Kidney (tissue), 14 donors: ENCODE measurements around the gene SWAP70. TPM values are rescaled to one million over a fixed set of nuclear protein-coding genes. Genes with fewer than 3 reads are reported as not detected.

Experiments
- DNase-seq, 5 donors: peaks; one replicate each; pipeline ENCODE4 v3.0.0-alpha.2; 2013 to 2020
- FAIRE-seq: peaks from 2 replicates; lab custom pipeline; 2012; peaks lifted over from hg19 to GRCh38; lab: Jason Lieb, UNC
- H3K27ac ChIP-seq, 2 donors: one replicate each; pipeline ENCODE4 v1.7.0; 2013; ENCODE audit warnings: low read depth in 2 of 2, low read length in 2 of 2, inconsistent platforms in 1 of 2
- H3K27me3 ChIP-seq: one replicate; pipeline ENCODE4 v1.7.1; 2013; ENCODE audit warnings: low read length, inconsistent platforms; ENCODE audit not compliant: control insufficient read depth, insufficient read depth
- H3K36me3 ChIP-seq, 3 donors: one replicate each; pipeline versions ENCODE4 v1.7.0 to v1.7.1; 2013; ENCODE audit warnings: low read length in 3 of 3, control low read depth in 1 of 3, inconsistent platforms in 1 of 3; ENCODE audit not compliant: insufficient read depth in 3 of 3, control insufficient read depth in 2 of 3
- H3K4me1 ChIP-seq, 3 donors: one replicate each; pipeline versions ENCODE4 v1.7.0 to v1.7.1; 2013; ENCODE audit warnings: low read length in 3 of 3, inconsistent platforms in 1 of 3, low read depth in 1 of 3; ENCODE audit not compliant: control insufficient read depth in 2 of 3, insufficient read depth in 2 of 3
- H3K4me3 ChIP-seq, 3 donors: one replicate each; pipeline versions ENCODE4 v1.7.0 to v1.8.1; 2013; ENCODE audit warnings: low read length in 3 of 3, control low read depth in 1 of 3, inconsistent platforms in 1 of 3
- H3K9ac ChIP-seq, 3 donors: one replicate each; pipeline versions ENCODE4 v1.7.0 to v1.7.1; 2013; ENCODE audit warnings: low read length in 3 of 3, control low read depth in 1 of 3, inconsistent platforms in 1 of 3
- H3K9me3 ChIP-seq, 3 donors: one replicate each; pipeline versions ENCODE4 v1.7.0 to v1.7.1; 2013; ENCODE audit warnings: low read length in 3 of 3, control low read depth in 1 of 3, inconsistent platforms in 1 of 3; ENCODE audit not compliant: control insufficient read depth in 2 of 3, insufficient read depth in 1 of 3
- intact Hi-C: fragments of 100-400 bp; cut with DNase I; formaldehyde crosslinking; loops from one replicate; pipeline ENCODE4 v1.11.1; 2022
- polyA plus RNA-seq: library from polyadenylated mRNA; stranded (reverse); fragments of 350-450 nt; fragmentation: Illumina TruSeq; extraction: RNeasy Lipid Tissue Mini Kit (QIAGEN cat#74804); gene quantifications from one replicate; pipeline ENCODE4 v1.2.3, GENCODE V29; 2014; ENCODE audit warnings: low read depth, low replicate concordance; ENCODE audit not compliant: insufficient read depth
- total RNA-seq: library from RNA; stranded (reverse); fragmentation: NEBNext Ultra II Directional; extraction: Animal tissue kit (Norgen Biotek cat#: 25700); gene quantifications from one replicate; pipeline ENCODE4 v1.2.1, GENCODE V29; 2021
- TF ChIP-seq, protein P1 (sequence below): IDR thresholded peaks from 3 replicates; pipeline ENCODE4 v1.5.1; 2012; ENCODE audit warnings: mild to moderate bottlenecking, moderate library complexity, borderline replicate concordance; ENCODE audit not compliant: insufficient read depth; ENCODE audit errors: extremely low read depth
- donor health status: control.
- donor health status: control.
- donor health status: control.
- donor health status: control.
- donor health status: control.
- donor health status: DM: yes; HTN: yes; CAD: no.
- donor health status: Normal renal cell carcinoma (clear cell type).

SWAP70 gene
- total and polyA plus RNA-seq, 2 donors from 2014 or later: 11.1 to 61.0 TPM

DNA sequence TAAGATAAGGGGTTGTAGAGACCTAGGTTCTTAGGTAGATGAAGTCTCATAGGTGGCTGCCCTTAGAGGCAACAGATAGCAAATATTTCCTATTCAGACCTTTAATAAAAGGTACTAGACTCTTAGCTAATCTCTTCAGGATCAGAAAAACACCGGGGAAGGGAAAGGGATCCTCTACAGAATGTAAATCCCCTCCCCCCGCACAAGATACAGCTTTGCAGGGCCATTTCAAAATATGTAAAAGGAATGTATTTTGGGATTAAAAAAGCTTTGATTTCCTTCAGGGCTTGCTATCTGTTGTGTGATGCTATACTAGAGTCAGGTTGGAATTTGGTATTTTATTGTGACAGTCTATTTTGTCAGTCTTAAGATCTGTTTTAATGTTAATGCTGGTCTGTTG, 113.2 kb downstream of the SWAP70 start:
- TF ChIP-seq, protein P1, sequence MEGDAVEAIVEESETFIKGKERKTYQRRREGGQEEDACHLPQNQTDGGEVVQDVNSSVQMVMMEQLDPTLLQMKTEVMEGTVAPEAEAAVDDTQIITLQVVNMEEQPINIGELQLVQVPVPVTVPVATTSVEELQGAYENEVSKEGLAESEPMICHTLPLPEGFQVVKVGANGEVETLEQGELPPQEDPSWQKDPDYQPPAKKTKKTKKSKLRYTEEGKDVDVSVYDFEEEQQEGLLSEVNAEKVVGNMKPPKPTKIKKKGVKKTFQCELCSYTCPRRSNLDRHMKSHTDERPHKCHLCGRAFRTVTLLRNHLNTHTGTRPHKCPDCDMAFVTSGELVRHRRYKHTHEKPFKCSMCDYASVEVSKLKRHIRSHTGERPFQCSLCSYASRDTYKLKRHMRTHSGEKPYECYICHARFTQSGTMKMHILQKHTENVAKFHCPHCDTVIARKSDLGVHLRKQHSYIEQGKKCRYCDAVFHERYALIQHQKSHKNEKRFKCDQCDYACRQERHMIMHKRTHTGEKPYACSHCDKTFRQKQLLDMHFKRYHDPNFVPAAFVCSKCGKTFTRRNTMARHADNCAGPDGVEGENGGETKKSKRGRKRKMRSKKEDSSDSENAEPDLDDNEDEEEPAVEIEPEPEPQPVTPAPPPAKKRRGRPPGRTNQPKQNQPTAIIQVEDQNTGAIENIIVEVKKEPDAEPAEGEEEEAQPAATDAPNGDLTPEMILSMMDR: no peak
- FAIRE-seq (no peak), DNase-seq (no peak)
- Histone ChIP-seq H3K9me3 (no peaks in the 10 kb centered on the region), H3K36me3 (peaks cover 8 to 22% (median 14%) of the 10 kb centered on the region in 3 donors), H3K27me3 (no peaks in the 10 kb centered on the region), H3K4me1 (peaks cover 0 to 7% (median 0%) of the 10 kb centered on the region in 3 donors), H3K4me3 (no peak overlapping the region), H3K27ac (no peak overlapping the region), H3K9ac (no peak overlapping the region)
- intact Hi-C loops: no loop called here

DNA sequence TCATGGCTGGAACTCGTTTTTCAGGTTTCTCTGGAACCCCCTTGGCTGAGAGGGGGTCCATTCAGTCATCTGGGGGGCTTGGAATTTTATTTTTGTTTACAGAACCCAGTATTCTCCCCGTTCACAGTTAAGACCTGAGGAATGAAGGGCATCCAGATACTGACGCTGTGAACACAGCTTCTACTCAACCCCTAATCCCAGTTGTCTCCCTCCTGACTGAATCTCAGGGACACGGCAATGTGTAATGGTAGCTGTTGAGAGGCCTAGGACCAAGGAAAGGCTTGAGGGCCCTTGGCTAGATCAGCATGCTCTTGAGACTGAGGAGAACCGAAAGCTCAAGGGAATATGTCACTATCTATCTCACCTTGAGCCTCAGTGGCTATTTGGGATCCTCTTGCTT, 113.6 kb downstream of the SWAP70 start:
- Histone ChIP-seq H3K9ac (no peak overlapping the region), H3K27me3 (no peaks in the 10 kb centered on the region), H3K4me1 (peaks cover 0 to 7% (median 0%) of the 10 kb centered on the region in 3 donors), H3K36me3 (peaks cover 8 to 22% (median 14%) of the 10 kb centered on the region in 3 donors), H3K9me3 (no peaks in the 10 kb centered on the region), H3K27ac (no peak overlapping the region), H3K4me3 (no peak overlapping the region)
- TF ChIP-seq, protein P1: no peak
- intact Hi-C loops: no loop called here
- DNase-seq (no peak), FAIRE-seq (no peak)

DNA sequence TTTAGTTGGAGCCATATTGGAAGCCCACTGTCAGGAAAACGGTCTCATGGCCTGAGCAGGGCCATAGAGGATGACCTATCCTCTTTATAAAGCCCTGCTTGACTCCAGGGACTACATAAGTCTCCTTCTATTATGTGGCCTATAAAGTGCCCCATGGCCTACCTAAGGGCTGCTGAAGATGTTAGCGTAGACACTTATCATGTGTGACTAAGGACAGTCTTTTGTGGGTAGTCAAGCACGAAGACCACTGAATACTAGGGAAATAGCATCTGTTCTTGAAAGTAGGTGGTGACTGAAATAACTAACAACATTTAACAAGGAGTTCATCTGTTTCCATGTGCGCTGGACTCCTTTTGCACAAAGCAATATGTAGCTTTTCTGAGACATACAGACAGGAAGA, 117.1 kb downstream of the SWAP70 start:
- FAIRE-seq (no peak), DNase-seq (no peak)
- no peaks in the 10 kb centered on the region for H3K27me3 ChIP-seq
- no peak overlapping the region for H3K9ac ChIP-seq
- H3K4me1 ChIP-seq: no peaks in the 10 kb centered on the region
- no peaks in the 10 kb centered on the region for H3K9me3 ChIP-seq
- H3K27ac ChIP-seq: no peak overlapping the region
- intact Hi-C loops: no loop called here
- TF ChIP-seq, protein P1: no peak
- no peak overlapping the region for H3K4me3 ChIP-seq
- H3K36me3 ChIP-seq: peaks cover 8 to 29% (median 14%) of the 10 kb centered on the region in 3 donors

DNA sequence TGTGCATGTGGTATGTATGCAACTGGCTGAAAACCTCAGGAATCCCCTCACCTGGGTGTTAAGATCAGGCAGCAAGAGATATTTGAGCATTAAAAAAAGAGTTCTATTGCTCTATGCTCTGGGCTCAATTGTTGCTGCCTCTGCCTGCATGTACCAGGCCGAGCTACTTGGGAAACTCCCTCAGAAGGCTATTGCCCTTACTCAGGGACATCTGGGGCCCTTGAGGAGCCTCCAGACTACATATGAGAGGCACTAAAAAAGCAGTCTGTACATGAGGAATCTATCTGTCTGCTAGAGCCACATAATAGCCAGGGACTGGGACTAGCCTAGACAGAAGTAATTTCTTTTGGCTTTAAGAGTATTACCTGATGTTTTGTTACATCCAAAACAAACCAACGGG, 120.1 kb downstream of the SWAP70 start:
- DNase-seq: no peak
- intact Hi-C loops: no loop called here

More for the DNA sequence above, 120.1 kb downstream of the SWAP70 start:
- H3K4me1 ChIP-seq: no peaks in the 10 kb centered on the region
- H3K36me3 ChIP-seq: peaks cover 8 to 37% (median 19%) of the 10 kb centered on the region in 3 donors
- TF ChIP-seq, protein P1: no peak
- FAIRE-seq: no peak
- no peaks in the 10 kb centered on the region for H3K27me3 ChIP-seq
- H3K27ac ChIP-seq: no peak overlapping the region
- H3K9ac ChIP-seq: no peak overlapping the region
- no peaks in the 10 kb centered on the region for H3K9me3 ChIP-seq
- no peak overlapping the region for H3K4me3 ChIP-seq
